ENCODE data around the gene NRF1. TPM values are rescaled to one million over a fixed set of nuclear protein-coding genes. Genes with fewer than 3 reads are reported as not detected.

The NRF1 gene
- total RNA-seq, 1 experiment from 2014 or later, result 25.9 TPM

GRCh38 chr7:129569326-129569725 lies 42.2 kb upstream of the NRF1 start:
- Histone ChIP-seq H3K36me3 (ENCODE audit: control insufficient read depth in 1 of 2, insufficient read depth in 2 of 2, low read length in 2 of 2) (no peaks in the 10 kb centered on the region), H3K4me3 (replicated peaks in 1 of 2; ENCODE audit: low read depth in 1 of 2, low read length in 2 of 2) (peak overlapping the region; percentile 15 to 37; a peak in 3 of 4 replicates), H3K9me2 (ENCODE audit: insufficient read depth) (no peaks in the 10 kb centered on the region), H2AFZ (ENCODE audit: low read depth, low read length, poor library complexity, severe bottlenecking) (peak overlapping the region; percentile 71), H3K79me2 (ENCODE audit: insufficient read depth, low read length) (no peaks in the 10 kb centered on the region), H3K4me2 (ENCODE audit: low read length) (peak overlapping the region; percentile 69), H3K4me1 (ENCODE audit: control insufficient read depth in 1 of 2, insufficient read depth in 2 of 2, low read length in 2 of 2) (peaks cover 13 to 16% of the 10 kb centered on the region in 2 experiments), H3K27me3 (ENCODE audit: insufficient read depth, low read length) (no peaks in the 10 kb centered on the region), H3K9ac (ENCODE audit: low read length) (peak overlapping the region; percentile 32), H3K27ac (ENCODE audit: low read depth, low read length) (peak overlapping the region; percentile 32), H4K20me1 (ENCODE audit: insufficient read depth) (no peaks in the 10 kb centered on the region), H3K9me3 (ENCODE audit: control insufficient read depth in 1 of 2, insufficient read depth in 1 of 2, low read depth in 1 of 2, low read length in 2 of 2) (no peaks in the 10 kb centered on the region; a peak in 1 of 4 replicates)
- ChIA-PET CTCF (no interaction called here), POLR2A (no interaction called here), RAD21 (ENCODE audit: low non-redundant PET in 1 of 2, low total read pairs in 2 of 2, uncharacterized antibody in 2 of 2, unreplicated experiment in 2 of 2) (no interaction called here)
- DNase-seq (ENCODE audit: low read depth, low spot score), result no peak
- peak; percentile 61 for ATAC-seq
- intact Hi-C loops (cut with micrococcal nuclease), result no loop called here
- TF ChIP-seq POLR2AphosphoS5 (IDR thresholded peaks at IDR 0.05; ENCODE audit: low read depth, low read length) (no peak), EZH2 (IDR thresholded peaks at IDR 0.05) (no peak), REST (IDR thresholded peaks at IDR 0.05; ENCODE audit: low read depth) (no peak), RAD21 (IDR thresholded peaks at IDR 0.05; ENCODE audit: low read depth) (no peak), ZBTB33 (IDR thresholded peaks at IDR 0.05; ENCODE audit: extremely low read depth, insufficient replicate concordance, low read length) (no peak), YY1 (IDR thresholded peaks at IDR 0.05; ENCODE audit: extremely low read depth, insufficient replicate concordance, low read depth, low read length) (no peak), EZH2phosphoT487 (IDR thresholded peaks at IDR 0.05; ENCODE audit: borderline replicate concordance) (no peak), MAX (IDR thresholded peaks at IDR 0.05) (no peak), SRF (IDR thresholded peaks at IDR 0.05; ENCODE audit: low read depth) (no peak), CTCF (IDR thresholded peaks at IDR 0.05 in 2 of 3, conservative IDR thresholded peaks at IDR 0.05 in 1 of 3; ENCODE audit: borderline replicate concordance in 1 of 3, insufficient read depth in 1 of 3, low read depth in 2 of 3, low read length in 2 of 3) (no peak), ATF3 (IDR thresholded peaks at IDR 0.05) (no peak), JUND (IDR thresholded peaks at IDR 0.05) (no peak), ELF1 (IDR thresholded peaks at IDR 0.05; ENCODE audit: borderline replicate concordance, low read depth) (no peak), ZNF274 (IDR thresholded peaks at IDR 0.05; ENCODE audit: low read depth, low read length) (no peak), SP1 (IDR thresholded peaks at IDR 0.05; ENCODE audit: low read depth) (no peak), SIN3A (IDR thresholded peaks at IDR 0.05; ENCODE audit: low read depth) (no peak), FOSL1 (IDR thresholded peaks at IDR 0.05; ENCODE audit: low read depth) (no peak), ZFX (IDR thresholded peaks at IDR 0.05) (no peak), POLR2A (IDR thresholded peaks at IDR 0.05; ENCODE audit: borderline replicate concordance, extremely low read depth, insufficient read depth, insufficient read length) (no peak)
- no TSS peak for BruUV-seq (replicated peaks)
